HG03460 (cell line): ENCODE measurements around the gene EXD3.
"Not testable (repeated sequence)": the region's sequence is repeated elsewhere in the genome, so short reads cannot be mapped to it uniquely, and the experiment has no call there.

Source experiments
- ATAC-seq: cut with Tn5 transposase; IDR thresholded peaks from one replicate; pipeline ENCODE4 v1.9.1; 2021; ENCODE audit not compliant: unreplicated experiment

Gene EXD3

GRCh38 chr9:137394866-137395665 is 27.9 kb downstream of the EXD3 start:
- ATAC-seq = no peak

GRCh38 chr9:137393176-137394150 is 29.5 kb downstream of the EXD3 start:
- no peak for ATAC-seq

GRCh38 chr9:137392232-137393007 is 30.5 kb downstream of the EXD3 start:
- no peak for ATAC-seq

DNA sequence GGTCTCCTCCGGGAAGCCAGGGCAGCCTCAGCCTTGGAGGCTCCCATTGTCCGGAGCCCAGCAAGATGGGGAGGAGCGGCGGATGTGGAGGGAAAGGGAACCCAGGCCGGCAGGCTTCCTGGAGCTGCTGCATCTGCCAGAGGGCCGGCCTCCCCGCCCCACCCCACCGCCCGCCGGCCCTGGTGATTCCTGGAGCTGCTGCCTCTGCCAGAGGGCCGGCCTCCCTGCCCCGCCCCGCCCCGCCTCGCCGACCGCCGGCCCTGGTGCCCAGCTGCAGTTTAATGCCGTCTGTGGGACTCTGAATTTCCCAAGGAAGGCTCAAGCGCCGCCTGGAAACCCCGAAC is 31.6 kb downstream of the EXD3 start:
- ATAC-seq = no peak

DNA sequence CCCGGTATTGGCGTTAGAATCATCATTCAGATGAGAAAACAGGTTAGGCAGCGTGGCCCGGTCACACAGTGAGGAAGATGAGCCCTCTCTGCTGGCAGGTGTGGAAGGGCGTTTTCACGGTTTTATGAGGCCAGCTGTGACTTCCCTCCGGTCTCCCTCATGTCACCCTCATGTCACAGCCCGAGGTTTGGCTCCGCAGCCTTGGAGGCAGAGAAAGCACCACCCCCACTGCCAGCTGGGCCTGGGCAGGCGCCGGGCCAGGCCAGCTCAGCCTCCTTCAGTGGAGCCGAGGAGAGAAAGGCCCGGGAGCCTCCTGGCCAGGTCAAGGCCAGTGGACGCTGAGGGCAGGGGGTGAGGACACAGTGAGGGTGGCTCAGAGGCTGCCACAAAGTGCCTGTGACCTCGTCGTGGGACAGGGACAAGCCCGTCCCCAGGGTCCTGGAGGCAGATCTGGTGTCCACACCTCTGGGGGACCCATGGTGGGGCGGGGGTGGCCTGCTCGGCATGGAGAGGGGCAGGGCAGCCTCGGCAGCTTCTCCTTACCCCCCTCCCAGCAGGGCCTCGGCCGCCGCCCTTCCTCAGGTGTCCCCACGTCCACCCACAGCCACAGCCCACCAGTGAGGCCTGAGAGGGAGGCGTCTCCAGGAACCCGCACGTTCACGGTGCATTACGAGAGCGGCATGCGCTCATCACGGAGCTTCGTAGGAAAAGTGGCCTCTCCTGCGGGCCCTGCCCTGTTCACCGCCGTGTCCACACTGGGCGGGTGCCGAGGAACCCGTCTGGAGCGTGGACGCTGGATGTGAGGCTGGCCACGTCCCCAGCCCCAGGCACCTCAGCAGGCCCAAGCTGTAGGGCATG is 32.2 kb downstream of the EXD3 start:
- ATAC-seq = no peak

DNA sequence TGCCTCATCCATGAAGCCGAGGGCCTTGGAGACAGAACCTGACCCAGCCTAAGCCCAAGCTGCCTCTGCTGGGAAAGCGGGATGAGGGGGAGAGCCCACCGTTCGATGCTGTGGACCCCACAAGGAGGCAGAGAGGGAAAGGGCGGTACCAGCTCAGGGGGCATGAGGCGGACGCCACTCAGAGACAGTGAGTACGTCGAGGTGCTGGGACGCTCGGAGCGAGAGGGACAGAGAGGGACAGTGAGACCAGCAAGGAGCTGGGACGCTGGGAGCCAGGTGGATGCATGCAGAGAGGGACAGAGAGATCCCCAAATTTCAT is 33.6 kb downstream of the EXD3 start:
- ATAC-seq = no peak

- no peak for ATAC-seq
Observed at GRCh38 chr9:137388589-137389427, 34.2 kb downstream of the EXD3 start.

GRCh38 chr9:137387891-137388560 is 34.9 kb downstream of the EXD3 start:
- no peak for ATAC-seq

GRCh38 chr9:137387114-137387890 is 35.7 kb downstream of the EXD3 start:
- ATAC-seq = no peak

DNA sequence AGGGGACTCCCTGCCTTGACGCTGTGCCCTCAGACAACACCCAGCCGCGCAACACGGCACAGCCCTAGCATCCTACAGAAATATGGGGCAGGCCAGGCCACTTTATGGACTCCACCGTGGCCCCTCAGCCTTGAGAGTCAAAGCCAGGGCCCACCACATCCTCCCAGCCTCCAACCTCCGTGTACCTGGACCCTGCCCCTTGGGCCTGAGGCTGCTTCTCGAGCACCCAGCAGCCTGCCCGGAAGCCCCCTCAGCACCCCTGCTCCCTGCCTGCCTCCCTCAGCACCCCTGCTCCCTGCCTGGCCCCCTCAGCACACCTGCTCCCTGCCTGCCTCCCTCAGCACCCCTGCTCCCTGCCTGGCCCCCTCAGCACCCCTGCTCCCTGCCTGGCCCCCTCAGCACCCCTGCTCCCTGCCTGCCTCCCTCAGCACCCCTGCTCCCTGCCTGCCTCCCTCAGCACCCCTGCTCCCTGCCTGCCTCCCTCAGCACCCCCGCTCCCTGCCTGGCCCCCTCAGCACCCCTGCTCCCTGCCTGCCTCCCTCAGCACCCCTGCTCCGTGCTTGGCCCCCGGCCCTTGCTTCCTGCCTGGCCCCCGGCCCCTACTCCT is 36.4 kb downstream of the EXD3 start:
- not testable (repeated sequence) for ATAC-seq

- no peak for ATAC-seq
Observed at GRCh38 chr9:137385061-137385655, 37.8 kb downstream of the EXD3 start.

DNA sequence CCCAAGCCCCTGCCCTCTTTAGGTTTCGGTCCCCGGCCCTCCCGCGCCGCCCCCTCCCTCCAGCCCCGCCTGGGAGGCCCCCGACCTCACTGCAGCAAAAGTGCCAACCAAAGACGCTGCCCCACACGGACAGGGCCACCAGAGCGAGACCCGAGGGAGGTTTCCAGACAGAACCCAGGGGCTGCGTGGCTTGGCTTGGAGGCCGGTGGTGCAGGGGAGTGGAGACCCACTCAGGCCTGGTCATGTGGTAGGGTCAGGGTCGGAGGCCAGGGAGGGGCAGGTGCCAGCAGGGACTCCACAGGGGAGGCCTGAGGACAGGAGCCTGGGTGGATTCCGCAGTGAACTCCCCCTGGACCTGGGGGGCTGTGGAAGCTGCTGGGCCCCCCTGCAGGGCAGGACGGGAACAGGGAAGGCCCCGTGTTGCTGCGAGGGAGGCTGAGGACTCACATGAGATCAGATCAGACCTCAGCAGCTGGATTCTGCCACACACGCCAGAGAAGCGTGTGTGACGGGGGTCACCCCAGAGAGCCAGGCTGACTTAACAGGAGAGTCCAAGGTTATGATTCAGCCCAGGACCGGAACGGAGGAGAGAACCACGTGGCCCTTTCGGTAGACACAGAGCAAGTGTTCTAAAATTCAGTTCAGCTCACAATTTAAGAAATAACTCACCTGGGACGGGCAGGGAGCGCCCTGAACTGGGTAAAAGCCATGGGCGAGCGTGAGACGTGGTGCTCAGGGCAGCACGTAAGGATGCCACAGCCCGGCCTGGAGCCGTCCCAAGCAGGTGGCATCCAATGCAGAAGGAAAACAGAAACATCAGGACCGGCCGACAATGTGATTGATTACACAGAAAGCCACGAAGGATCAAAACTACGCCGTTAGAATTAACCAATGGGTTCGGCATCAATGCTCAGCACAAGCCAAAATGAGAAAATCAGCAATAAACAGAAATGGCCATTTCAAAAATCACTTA is 38.9 kb downstream of the EXD3 start:
- no peak for ATAC-seq

GRCh38 chr9:137383081-137383783 is 39.7 kb downstream of the EXD3 start:
- ATAC-seq = no peak

- no peak for ATAC-seq
Observed at GRCh38 chr9:137382444-137383080, 40.4 kb downstream of the EXD3 start.
